Loucy (cell line): ENCODE data around the gene ASMTL.

Experiments
- CTCF ChIP-seq: fragments of 200-600 bp; sonication (generic); conservative IDR thresholded peaks from 2 replicates; pipeline ENCODE4 v1.5.1; 2014; ENCODE audit warnings: mild to moderate bottlenecking, antibody characterized with exemption, low read length
- EZH2phosphoT487 ChIP-seq: fragments of 200-600 bp; IDR thresholded peaks from 2 replicates; pipeline ENCODE4 v1.6.1; 2018; ENCODE audit warnings: antibody characterized with exemption, mild to moderate bottlenecking, moderate library complexity, borderline replicate concordance

- TF ChIP-seq CTCF (no peak), EZH2phosphoT487 (no peak)
Measured at GRCh38 chrX:1485033-1485432, 32.3 kb upstream of the ASMTL start.
